ENCODE results near the gene CGN.
A peak's percentile ranks its signal among the peaks of the same experiment; 100 is the strongest.

Gene CGN

GRCh38 chr1:151486557-151486956, 24.6 kb upstream of the CGN start:
- Histone ChIP-seq H3K9me3 (ENCODE audit: low read length) (no peaks in the 10 kb centered on the region), H3K4me1 (ENCODE audit: insufficient read depth, low read length) (no peaks in the 10 kb centered on the region), H3K4me3 (ENCODE audit: low read length) (no peak overlapping the region), H3K36me3 (ENCODE audit: insufficient read depth, low read length) (no peaks in the 10 kb centered on the region), H2AFZ (ENCODE audit: low read depth, low read length) (no peak overlapping the region), H3K27me3 (ENCODE audit: insufficient read depth, low read length) (no peaks in the 10 kb centered on the region)

DNA sequence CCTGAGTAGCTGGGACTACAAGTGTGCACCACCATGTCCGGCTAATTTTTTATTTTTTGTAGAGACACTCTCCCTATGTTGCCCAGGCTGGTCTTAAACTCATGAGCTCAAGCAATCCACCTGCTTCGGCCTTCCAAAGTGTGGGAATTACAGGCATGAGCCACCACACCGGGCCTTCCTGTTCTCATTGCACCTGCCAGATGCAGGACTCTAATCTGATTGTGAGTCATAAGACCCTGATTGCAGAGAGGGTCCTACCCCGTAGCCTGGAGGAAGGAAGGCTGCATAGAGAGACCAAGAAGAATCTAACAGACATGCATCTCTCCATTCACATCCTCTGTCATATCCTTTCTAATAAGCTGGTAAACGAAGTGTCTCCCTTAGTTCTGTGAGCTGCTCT, 19.5 kb upstream of the CGN start:
- no peaks in the 10 kb centered on the region for H3K36me3 ChIP-seq (ENCODE audit: insufficient read depth, low read length)
- no peak overlapping the region for H3K4me3 ChIP-seq (ENCODE audit: low read length)
- peaks cover 15% of the 10 kb centered on the region for H3K4me1 ChIP-seq (ENCODE audit: insufficient read depth, low read length)
- H3K27me3 ChIP-seq (ENCODE audit: insufficient read depth, low read length), result no peaks in the 10 kb centered on the region
- no peaks in the 10 kb centered on the region for H3K9me3 ChIP-seq (ENCODE audit: low read length)
- no peak overlapping the region for H2AFZ ChIP-seq (ENCODE audit: low read depth, low read length)

GRCh38 chr1:151492120-151492519, 19.1 kb upstream of the CGN start:
- H3K36me3 ChIP-seq (ENCODE audit: insufficient read depth, low read length), result no peaks in the 10 kb centered on the region
- no peak overlapping the region for H2AFZ ChIP-seq (ENCODE audit: low read depth, low read length)
- no peak overlapping the region for H3K4me3 ChIP-seq (ENCODE audit: low read length)
- H3K27me3 ChIP-seq (ENCODE audit: insufficient read depth, low read length), result no peaks in the 10 kb centered on the region
- no peaks in the 10 kb centered on the region for H3K9me3 ChIP-seq (ENCODE audit: low read length)
- peaks cover 15% of the 10 kb centered on the region for H3K4me1 ChIP-seq (ENCODE audit: insufficient read depth, low read length)

GRCh38 chr1:151493042-151493441, 18.1 kb upstream of the CGN start:
- peaks cover 15% of the 10 kb centered on the region for H3K4me1 ChIP-seq (ENCODE audit: insufficient read depth, low read length)
- H3K36me3 ChIP-seq (ENCODE audit: insufficient read depth, low read length), result no peaks in the 10 kb centered on the region
- no peaks in the 10 kb centered on the region for H3K9me3 ChIP-seq (ENCODE audit: low read length)
- H2AFZ ChIP-seq (ENCODE audit: low read depth, low read length), result no peak overlapping the region
- no peaks in the 10 kb centered on the region for H3K27me3 ChIP-seq (ENCODE audit: insufficient read depth, low read length)
- no peak overlapping the region for H3K4me3 ChIP-seq (ENCODE audit: low read length)

DNA sequence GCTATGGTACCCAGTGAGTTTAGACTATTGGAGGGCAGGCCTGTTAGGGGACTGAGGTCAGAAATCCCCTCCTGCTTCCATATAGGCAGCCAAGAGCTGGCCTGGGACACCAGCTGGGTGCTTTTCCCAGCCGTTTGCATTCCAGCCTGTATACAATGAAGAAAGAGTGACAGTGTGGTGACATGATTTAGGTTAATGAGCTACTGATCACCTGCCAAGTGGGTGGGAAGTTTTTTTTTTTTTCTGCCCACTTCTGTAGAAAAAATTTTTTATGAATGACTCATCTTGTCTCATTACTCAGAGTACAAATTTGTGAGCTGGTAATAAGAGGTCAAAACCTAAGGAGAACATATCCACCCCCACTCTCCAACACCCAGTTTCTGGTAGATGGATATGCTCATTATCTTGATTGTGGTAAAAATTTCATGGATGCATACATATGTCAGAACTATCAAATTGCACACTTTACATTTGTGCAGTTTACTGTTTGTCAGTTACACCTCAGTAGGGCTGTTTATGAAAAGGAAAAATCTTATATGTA, 16.4 kb upstream of the CGN start:
- H3K4me1 ChIP-seq (ENCODE audit: insufficient read depth, low read length), result peaks cover 15% of the 10 kb centered on the region
- H3K9me3 ChIP-seq (ENCODE audit: low read length), result no peaks in the 10 kb centered on the region
- H3K36me3 ChIP-seq (ENCODE audit: insufficient read depth, low read length), result no peaks in the 10 kb centered on the region
- H3K4me3 ChIP-seq (ENCODE audit: low read length), result no peak overlapping the region
- H2AFZ ChIP-seq (ENCODE audit: low read depth, low read length), result peak overlapping the region; percentile 44
- no peaks in the 10 kb centered on the region for H3K27me3 ChIP-seq (ENCODE audit: insufficient read depth, low read length)

- Histone ChIP-seq H2AFZ (ENCODE audit: low read depth, low read length) (peak overlapping the region; percentile 44), H3K4me1 (ENCODE audit: insufficient read depth, low read length) (peaks cover 15% of the 10 kb centered on the region), H3K36me3 (ENCODE audit: insufficient read depth, low read length) (no peaks in the 10 kb centered on the region), H3K4me3 (ENCODE audit: low read length) (no peak overlapping the region), H3K27me3 (ENCODE audit: insufficient read depth, low read length) (no peaks in the 10 kb centered on the region), H3K9me3 (ENCODE audit: low read length) (no peaks in the 10 kb centered on the region)
These were observed 15.9 kb upstream of the CGN start for GRCh38 chr1:151495316-151495715.

GRCh38 chr1:151499365-151499764, 11.8 kb upstream of the CGN start:
- H3K36me3 ChIP-seq (ENCODE audit: insufficient read depth, low read length), result no peaks in the 10 kb centered on the region
- no peak overlapping the region for H3K4me3 ChIP-seq (ENCODE audit: low read length)
- H3K27me3 ChIP-seq (ENCODE audit: insufficient read depth, low read length), result no peaks in the 10 kb centered on the region
- H3K4me1 ChIP-seq (ENCODE audit: insufficient read depth, low read length), result peaks cover 21% of the 10 kb centered on the region
- H2AFZ ChIP-seq (ENCODE audit: low read depth, low read length), result no peak overlapping the region
- no peaks in the 10 kb centered on the region for H3K9me3 ChIP-seq (ENCODE audit: low read length)

GRCh38 chr1:151499930-151500329, 11.3 kb upstream of the CGN start:
- H3K27me3 ChIP-seq (ENCODE audit: insufficient read depth, low read length), result no peaks in the 10 kb centered on the region
- H3K4me3 ChIP-seq (ENCODE audit: low read length), result no peak overlapping the region
- no peaks in the 10 kb centered on the region for H3K36me3 ChIP-seq (ENCODE audit: insufficient read depth, low read length)
- H3K4me1 ChIP-seq (ENCODE audit: insufficient read depth, low read length), result peaks cover 15% of the 10 kb centered on the region
- no peaks in the 10 kb centered on the region for H3K9me3 ChIP-seq (ENCODE audit: low read length)
- H2AFZ ChIP-seq (ENCODE audit: low read depth, low read length), result no peak overlapping the region

GRCh38 chr1:151501474-151501873, 9.7 kb upstream of the CGN start:
- peaks cover 7% of the 10 kb centered on the region for H3K4me1 ChIP-seq (ENCODE audit: insufficient read depth, low read length)
- no peak overlapping the region for H2AFZ ChIP-seq (ENCODE audit: low read depth, low read length)

DNA sequence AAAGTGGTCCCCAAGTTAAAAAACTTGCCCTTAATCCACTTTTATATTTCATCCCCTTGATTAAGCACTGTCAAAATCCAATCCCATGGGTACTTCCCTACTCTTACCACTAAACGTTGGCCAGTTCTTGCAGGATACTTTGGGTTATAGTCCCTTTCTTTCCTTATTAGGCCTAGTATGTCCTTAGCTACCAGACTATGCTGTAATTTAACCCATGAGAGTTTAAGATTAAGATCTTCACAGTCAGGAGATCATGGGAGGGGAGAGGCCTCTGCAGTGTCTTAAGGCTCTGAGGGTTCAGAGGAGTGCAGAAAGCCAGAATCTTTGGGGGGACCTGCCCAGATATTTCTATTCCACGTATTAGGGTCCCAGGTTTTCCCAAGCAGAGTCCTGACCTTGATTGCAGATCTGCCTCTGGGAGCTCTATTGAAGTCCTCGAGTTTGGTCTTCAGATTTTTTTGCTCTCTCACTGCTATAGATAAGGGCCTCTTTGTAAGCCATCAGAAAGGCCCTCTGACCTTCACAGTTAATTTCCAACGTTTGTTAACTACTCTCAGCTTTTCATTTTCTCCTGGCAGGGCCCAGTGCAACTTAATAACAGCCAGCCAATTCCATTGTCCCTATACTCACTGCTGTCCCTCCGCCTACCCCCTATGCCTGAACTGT, 9.0 kb upstream of the CGN start:
- H3K4me3 ChIP-seq (ENCODE audit: low read length), result no peak overlapping the region
- H3K36me3 ChIP-seq (ENCODE audit: insufficient read depth, low read length), result no peaks in the 10 kb centered on the region
- no peak overlapping the region for H2AFZ ChIP-seq (ENCODE audit: low read depth, low read length)
- H3K9me3 ChIP-seq (ENCODE audit: low read length), result no peaks in the 10 kb centered on the region
- H3K27me3 ChIP-seq (ENCODE audit: insufficient read depth, low read length), result peaks cover 3% of the 10 kb centered on the region
- peaks cover 7% of the 10 kb centered on the region for H3K4me1 ChIP-seq (ENCODE audit: insufficient read depth, low read length)

More at GRCh38 chr1:151501474-151501873, 9.7 kb upstream of the CGN start:
- no peak overlapping the region for H3K4me3 ChIP-seq (ENCODE audit: low read length)
- H3K27me3 ChIP-seq (ENCODE audit: insufficient read depth, low read length), result peaks cover 3% of the 10 kb centered on the region
- no peaks in the 10 kb centered on the region for H3K36me3 ChIP-seq (ENCODE audit: insufficient read depth, low read length)
- H3K9me3 ChIP-seq (ENCODE audit: low read length), result no peaks in the 10 kb centered on the region

DNA sequence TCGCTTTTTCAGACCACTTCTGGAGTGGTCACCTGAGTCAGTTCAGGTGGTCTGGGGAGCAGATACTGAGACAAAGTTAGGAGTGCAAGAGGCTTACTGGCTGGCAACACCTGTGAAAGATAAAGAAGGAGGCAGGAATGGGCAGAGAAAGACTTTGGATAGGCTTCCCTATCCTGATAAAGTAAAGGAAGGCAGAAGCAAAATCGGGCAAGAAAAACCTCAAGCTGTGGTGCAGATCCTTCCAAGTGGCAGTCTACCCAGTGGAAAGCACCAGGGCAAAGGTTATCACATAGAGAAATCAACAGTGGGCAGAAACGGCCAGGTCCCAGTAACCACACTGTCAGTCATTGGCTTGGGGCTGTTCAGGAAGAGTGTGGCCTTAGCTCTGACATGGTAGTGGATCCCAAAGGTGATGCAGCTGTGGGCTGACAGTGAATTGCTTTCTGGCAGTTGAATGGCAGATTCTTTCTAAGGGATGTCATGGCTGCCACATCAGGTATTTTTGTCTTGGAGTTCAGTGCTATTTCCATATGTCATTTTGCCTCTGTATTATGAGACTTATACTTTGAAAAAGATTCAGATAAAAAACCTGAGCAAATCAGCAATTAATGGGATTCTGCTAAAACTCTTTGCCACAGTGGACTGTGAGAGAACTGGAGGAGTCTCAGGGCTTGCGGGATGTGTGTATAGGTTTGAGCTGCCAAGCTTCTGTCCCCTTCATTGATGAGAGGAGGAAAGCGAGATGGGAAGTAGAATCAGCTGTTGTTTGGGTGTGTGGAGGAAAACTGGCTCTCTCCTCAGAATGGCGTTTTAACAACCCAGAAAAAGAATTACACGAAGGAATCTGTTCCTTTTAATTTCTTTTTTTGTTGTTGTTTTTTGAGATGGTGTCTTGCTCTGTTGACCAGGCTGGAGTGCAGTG, 8.1 kb upstream of the CGN start:
- no peaks in the 10 kb centered on the region for H3K9me3 ChIP-seq (ENCODE audit: low read length)
- no peak overlapping the region for H2AFZ ChIP-seq (ENCODE audit: low read depth, low read length)
- H3K27me3 ChIP-seq (ENCODE audit: insufficient read depth, low read length), result peaks cover 3% of the 10 kb centered on the region
- no peak overlapping the region for H3K4me3 ChIP-seq (ENCODE audit: low read length)
- peaks cover 7% of the 10 kb centered on the region for H3K4me1 ChIP-seq (ENCODE audit: insufficient read depth, low read length)
- H3K36me3 ChIP-seq (ENCODE audit: insufficient read depth, low read length), result no peaks in the 10 kb centered on the region

- Histone ChIP-seq H3K9me3 (ENCODE audit: low read length) (no peaks in the 10 kb centered on the region), H3K27me3 (ENCODE audit: insufficient read depth, low read length) (peaks cover 3% of the 10 kb centered on the region), H3K4me3 (ENCODE audit: low read length) (no peak overlapping the region), H2AFZ (ENCODE audit: low read depth, low read length) (no peak overlapping the region), H3K36me3 (ENCODE audit: insufficient read depth, low read length) (no peaks in the 10 kb centered on the region), H3K4me1 (ENCODE audit: insufficient read depth, low read length) (peaks cover 7% of the 10 kb centered on the region)
These were observed 6.9 kb upstream of the CGN start for GRCh38 chr1:151504252-151504651.

DNA sequence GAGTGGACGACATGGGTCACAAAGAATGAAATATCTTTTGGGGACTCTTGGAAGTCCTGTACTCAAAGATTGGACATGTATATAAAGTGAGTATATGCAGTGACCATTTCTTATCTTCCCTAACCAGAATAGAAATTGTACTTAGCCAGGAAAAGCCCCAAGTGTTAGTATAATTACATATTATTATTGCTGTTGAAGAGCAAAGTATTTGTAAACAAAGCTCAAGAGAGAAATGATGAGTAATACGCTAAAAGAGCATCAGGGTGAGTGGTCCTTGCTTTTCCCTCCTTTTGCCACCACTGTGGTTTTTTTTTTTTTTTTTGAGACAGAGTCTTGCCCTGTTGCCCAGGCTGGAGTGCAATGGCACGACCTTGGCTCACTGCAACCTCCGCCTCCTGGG, 6.4 kb upstream of the CGN start:
- Histone ChIP-seq H2AFZ (ENCODE audit: low read depth, low read length) (no peak overlapping the region), H3K4me3 (ENCODE audit: low read length) (no peak overlapping the region), H3K4me1 (ENCODE audit: insufficient read depth, low read length) (peaks cover 7% of the 10 kb centered on the region), H3K36me3 (ENCODE audit: insufficient read depth, low read length) (no peaks in the 10 kb centered on the region), H3K9me3 (ENCODE audit: low read length) (no peaks in the 10 kb centered on the region), H3K27me3 (ENCODE audit: insufficient read depth, low read length) (peaks cover 3% of the 10 kb centered on the region)

All from neuron (in vitro differentiated cells).